HG02970 (cell line): ENCODE measurements around the gene KRTAP10-6.
"Not testable (repeated sequence)": the region's sequence is repeated elsewhere in the genome, so short reads cannot be mapped to it uniquely, and the experiment has no call there.

Experiments used
- ATAC-seq: cut with Tn5 transposase; IDR thresholded peaks from one replicate; pipeline ENCODE4 v1.9.1; 2021; ENCODE audit warnings: mild to moderate bottlenecking, moderate library complexity, moderate number of reproducible peaks; ENCODE audit not compliant: unreplicated experiment, low FRiP score

The KRTAP10-6 gene

DNA sequence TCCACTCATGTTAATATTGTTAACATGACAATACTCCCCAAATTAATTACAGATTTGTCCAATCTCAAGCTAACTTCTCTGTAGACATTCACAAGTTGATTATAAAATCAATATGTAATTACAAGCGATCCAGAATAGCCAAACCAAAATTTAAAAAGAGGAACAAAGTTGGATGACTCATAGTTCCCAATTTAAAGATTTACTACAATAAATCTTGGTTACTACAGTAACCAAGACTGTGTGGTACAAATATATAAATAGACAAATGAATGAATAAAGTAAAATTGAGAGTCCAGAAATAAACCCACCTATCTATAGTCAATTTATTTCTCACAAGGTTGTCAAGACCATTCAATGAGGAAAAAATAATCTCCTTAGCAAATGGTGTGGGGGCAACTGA is 25.9 kb downstream of the KRTAP10-6 start:
- no peak for ATAC-seq

DNA sequence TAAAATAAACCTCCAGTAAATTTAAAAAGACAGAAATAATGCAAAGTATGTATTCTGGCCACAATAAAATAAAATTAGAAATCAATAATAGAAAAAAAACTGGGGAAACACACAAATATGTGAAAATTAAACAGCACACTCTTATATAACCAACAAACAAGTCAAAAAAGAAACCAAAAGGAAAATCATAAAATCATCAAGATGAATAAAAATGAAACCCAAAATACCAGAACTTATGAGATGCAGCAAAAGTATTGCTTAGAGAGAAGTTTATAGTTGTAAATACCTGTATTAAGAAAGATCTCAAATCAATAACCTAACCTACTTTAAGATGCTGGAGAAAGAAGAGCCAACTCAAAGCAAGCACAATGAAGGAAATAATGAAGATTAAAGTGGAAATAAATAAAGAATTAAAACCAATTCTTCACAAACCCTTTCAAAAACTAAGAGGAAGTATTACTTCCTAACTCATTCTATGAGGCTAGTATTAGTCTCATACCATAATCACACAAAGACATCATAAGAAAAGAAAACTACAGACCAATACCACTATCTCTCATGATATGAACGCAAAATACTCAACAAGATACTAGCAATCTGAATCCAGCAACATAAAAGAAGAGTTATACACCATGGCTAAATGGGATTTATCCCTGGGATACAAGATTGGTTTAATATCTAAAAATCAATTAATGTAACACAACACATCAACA is 27.3 kb downstream of the KRTAP10-6 start:
- ATAC-seq, result no peak

GRCh38 chr21:44564099-44564498 is 28.2 kb downstream of the KRTAP10-6 start:
- ATAC-seq, result no peak

DNA sequence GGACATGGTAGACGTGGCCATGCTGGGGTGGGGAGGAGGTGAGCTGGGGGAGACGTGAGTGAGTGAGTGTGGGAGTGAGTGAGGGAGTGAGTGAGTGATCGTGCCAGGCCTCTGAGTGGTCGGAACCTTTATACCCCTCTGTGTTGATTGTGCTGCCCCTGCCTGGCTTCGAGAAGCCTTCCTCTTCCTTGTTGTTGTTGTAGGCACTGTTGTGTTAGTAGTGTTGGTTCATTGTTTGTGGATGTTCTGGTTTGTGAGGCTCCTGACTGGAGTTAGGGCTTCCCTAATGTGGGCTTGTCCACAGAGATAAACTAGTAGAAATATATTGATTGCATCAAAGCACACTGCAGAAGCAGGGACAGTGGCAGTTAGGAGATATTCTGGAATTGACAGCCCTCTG is 33.6 kb downstream of the KRTAP10-6 start, which contains the start of gene KRTAP10-3:
Gene KRTAP10-3, minus strand, starts transcription at position 101 of the 400 bp plus-strand sequence. Its CDS starts 80 bp downstream, at position 21.
- ATAC-seq, result no peak

- not testable (repeated sequence) for ATAC-seq
These were observed 34.0 kb downstream of the KRTAP10-6 start for GRCh38 chr21:44558329-44558675.

DNA sequence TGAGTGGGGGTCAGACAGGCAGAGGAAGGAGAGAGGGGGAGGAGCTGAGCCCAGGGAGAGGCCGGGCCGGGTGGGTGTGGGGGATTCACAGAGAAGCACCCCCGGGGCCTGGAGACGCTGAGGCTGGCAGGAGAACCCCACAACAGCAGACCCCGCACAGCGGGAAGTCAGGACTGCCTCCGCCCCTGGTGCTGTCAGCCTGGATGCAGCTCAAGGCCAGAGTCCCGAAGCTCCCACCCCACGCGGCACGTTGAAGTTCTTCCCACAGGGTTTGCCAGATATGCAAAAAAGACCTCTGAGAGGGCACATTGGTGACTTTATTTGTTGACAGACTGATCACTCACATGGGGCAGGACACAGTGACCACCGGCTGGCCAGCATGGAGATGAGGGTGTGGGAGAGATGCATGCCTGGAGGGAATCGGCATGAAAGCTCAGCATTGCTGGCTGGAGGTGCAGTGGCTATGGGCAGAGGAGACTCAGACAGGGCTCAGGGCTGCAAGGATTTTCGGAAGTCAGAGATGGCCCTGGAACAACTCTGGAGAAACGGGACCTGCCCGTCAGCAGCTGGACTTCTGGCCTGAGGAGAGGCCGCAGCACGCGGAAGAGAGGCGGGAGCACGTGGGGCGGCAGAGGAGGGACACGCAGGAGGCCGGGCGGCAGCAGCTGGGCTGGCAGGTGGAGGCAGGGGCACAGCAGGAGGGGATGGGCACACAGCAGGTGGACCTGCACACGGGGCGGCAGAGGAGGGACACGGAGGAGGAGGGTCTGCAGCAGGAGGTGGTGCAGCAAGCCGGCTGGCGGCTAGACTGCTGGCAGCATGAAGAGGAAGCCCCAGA is 34.6 kb downstream of the KRTAP10-6 start:
- ATAC-seq, result no peak

DNA sequence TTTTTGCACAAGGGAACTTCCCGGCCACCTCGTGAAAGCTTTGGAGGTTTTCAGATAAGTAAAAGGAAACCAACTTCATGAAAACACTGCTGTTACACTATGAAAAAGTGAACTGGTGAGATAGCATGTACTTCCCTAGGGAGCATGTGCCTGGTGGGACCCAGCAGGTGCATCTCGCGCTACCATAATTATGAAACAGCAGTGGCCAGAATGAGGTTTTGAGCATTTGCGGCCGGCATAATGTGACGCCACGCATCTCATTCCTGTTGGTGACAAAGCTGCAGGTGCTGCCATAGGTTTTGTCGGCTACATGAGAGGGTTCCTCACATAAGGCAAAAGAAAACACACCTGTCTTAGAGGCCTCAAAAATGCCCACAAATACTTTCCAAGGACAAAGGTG is 35.4 kb downstream of the KRTAP10-6 start:
- ATAC-seq, result no peak

GRCh38 chr21:44555200-44555875 is 37.0 kb downstream of the KRTAP10-6 start:
- ATAC-seq, result no peak

DNA sequence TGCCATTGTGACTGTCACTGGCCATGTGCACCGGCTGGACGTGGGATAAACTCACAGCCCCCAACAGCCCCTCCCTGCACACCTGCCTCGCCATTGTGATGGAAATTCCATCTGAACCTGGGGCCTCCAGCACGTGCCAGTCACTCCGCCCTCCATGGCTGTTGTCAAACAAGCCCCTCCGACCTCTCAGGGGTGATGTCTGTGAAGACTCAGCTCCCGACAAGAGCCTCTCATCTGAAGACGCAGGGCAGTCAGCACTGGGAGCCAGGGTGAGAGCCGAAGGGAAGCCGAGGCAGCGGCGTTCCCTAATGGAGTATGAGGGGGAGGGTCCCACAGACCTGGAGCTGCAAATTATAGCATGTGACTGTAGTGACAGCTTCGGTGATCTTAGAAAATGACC is 39.6 kb downstream of the KRTAP10-6 start:
- no peak for ATAC-seq

GRCh38 chr21:44552136-44552535 is 40.2 kb downstream of the KRTAP10-6 start:
- no peak for ATAC-seq

- no peak for ATAC-seq
These were observed 40.9 kb downstream of the KRTAP10-6 start, which contains the start of gene KRTAP10-2 for GRCh38 chr21:44551340-44551961. KRTAP10-2 (minus strand) TSS chr21:44551505; CDS start chr21:44551458, 47 bp downstream.

GRCh38 chr21:44550807-44551206 is 41.5 kb downstream of the KRTAP10-6 start:
- no peak for ATAC-seq

DNA sequence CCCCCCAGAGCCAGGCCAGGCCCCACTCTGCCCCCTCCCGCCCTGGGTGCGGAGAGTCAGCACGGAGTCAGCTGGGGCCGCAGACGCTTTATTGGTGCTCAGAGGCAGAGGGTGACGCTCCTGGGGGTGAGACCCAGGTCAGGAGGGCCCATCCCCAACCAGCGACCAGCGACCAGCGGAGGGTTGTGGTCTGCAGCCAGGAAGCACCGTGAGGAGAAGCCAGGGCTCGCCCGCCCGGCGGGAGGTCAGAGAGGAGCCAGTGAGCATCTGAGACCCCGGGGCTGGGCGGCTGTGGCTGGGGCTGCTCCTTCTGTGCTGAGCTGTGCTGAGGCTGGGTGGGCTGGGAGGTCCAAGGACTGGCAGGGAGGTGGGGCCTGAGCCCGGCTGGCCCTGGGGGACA is 42.0 kb downstream of the KRTAP10-6 start:
- not testable (repeated sequence) for ATAC-seq

DNA sequence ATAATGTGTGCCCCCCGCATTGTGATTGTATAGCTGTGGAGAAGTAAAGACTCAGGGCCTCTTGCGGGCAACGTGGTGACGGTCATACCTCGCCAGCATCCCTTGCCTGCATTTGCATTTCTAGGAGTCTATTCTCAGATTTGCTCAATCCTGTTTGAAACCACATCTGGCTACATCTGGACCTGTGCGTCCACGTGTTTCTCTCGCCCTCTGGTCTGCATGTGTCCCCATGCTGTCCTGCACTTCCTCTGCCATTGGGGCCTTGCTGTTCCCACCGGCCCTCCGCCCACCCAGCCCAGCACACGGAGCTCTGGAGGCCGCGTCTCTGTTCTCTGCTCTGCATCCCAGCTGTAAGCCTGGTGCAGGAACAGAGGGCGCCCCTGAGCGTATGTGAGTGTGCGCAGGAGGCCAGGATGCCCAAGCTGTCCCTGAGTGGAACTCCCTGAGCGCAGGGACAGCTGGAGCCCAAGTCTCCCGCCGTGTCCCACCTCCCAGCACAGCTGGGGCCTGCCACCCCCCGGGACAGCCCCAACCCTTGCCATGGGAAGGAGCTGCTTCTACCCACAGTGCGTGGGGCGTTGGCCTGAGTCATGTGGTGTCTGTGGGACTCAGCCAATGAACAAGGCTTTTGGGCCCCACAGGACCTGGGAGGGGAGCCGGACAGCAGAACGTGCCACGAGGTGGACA is 42.6 kb downstream of the KRTAP10-6 start:
- ATAC-seq, result no peak

GRCh38 chr21:44548922-44549321 is 43.4 kb downstream of the KRTAP10-6 start:
- no peak for ATAC-seq

DNA sequence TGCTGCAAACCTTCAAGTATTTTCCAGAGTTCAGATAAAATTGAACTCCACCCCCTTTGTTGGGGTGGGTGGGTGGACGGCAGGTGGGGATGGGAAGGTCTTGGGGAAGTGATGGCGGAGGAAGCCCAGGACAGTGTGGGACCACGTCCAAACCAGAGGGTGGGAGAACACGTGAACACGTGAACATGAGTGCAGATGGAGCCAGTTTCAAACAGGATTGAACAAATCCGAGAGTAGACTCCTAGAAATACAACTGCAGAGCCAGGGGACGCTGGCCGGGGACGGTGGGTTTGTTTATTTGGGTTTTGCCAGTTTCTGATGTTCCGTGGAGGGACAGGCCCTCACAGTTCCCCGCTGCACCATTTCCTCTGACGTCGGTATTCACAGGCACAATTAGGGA is 43.9 kb downstream of the KRTAP10-6 start:
- no peak for ATAC-seq

DNA sequence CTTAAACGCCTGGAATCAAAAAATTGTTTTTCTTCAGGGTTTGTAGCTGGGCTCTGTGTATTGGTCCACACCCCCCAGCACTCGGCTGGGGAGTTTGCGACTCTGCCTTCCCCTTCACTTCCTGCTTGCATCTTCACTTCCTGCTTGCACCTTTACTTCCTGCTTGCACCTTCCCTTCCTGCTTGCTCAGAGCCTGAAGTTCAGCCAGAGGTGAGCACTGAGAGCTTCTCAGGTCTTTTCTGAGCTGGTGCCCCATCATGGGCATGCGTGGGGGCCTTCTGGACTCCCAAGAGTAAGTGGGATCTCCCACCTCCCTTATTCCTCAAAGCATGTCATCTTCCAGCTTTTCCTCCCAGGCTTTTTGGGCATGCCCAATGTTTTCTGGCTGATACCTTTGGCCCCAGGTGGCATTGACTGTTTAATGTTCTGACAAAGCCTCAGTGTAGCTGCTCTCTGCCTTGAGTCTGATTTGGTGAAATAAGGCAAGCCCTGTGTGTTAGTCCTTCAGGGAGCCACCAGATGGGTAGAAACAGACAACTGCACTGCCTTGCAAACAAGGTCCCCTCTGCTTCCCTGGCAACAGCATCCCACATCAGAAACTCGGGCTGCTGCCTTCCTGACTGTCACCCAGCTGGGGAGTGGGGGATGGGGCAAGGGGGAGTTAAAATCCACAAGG is 44.5 kb downstream of the KRTAP10-6 start:
- no peak for ATAC-seq

DNA sequence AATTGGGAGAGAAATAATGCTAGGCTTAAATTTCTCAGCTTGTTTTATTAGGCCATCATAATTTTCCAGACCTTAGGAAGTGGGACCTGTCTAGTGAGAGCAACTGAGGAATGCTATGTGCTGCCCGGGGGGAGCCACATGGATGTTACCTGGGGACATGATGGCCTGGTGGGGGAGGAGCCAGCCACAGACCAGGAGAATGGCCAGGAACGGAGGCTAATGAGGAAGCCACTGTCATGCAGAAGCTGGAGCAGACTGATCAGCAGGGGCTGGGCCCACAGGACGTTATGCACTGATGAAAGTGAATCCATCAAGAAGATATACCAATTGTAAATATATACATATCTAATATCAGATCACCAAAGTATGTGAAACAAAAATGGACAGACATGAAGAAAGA is 47.7 kb downstream of the KRTAP10-6 start:
- ATAC-seq, result no peak

DNA sequence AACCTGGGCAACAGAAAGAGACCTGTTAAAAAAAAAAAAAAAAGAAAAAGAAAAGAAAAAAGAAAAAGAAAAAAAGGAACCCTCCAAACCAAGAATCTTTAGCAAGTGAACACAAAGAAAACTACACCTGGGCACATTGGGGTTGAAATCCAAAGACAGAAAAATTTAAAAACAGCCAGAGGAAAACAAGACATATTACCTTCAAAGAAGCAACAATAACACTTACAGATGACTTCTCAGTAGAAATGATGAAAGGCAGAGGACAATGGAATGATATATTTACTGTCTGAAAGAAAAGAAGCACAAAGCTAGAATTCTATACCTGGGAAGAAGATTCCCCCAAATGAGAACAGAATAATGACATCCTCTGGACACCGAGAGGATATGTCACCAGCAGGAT is 49.6 kb downstream of the KRTAP10-6 start:
- no peak for ATAC-seq
